Eye (tissue), 1 donor: ENCODE results near the gene SQSTM1.
A peak's percentile ranks its signal among the peaks of the same experiment; 100 is the strongest.

ENCODE experiments used
- DNase-seq: peaks from one replicate; pipeline ENCODE4 v3.0.0-alpha.2; 2015

Gene SQSTM1

DNA sequence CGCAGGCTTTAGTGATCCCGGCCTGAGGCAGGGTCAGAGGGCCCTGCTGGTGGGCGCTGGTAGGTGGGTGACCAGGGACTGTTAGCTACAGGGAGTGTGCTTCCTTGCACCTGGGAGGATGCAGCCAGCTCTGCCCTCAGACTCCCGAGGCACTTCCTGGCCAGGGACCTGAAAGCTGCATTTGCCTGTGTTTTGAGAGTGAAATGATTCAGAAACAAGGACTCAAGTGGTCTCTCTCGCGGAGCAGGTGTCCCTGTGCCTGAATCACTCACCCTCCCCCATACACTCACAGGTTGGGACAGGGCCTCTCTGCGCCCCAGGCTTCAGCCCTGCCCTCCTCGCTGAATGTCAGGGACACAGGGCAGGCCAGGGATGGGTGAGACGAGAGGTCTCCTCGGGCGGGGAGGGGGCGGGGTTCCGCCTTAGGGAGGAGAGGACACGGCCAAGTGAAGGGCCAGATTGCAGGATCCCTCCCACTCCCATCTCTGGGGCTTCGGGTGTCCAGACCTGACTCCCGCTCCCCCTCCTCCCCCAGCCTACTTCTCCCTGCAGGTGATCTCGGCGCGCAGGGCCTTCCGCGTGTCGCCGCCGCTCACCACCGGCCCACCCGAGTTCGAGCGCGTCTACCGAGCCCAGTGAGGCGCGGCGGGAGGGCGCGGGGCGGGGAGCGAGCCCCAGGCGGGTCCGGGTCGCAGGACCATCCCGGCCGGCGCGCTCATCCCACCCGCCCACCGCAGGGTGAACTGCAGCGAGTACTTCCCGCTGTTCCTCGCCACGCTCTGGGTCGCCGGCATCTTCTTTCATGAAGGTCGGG is 25.4 kb upstream of the SQSTM1 start:
- DNase-seq: peak; percentile 69

DNA sequence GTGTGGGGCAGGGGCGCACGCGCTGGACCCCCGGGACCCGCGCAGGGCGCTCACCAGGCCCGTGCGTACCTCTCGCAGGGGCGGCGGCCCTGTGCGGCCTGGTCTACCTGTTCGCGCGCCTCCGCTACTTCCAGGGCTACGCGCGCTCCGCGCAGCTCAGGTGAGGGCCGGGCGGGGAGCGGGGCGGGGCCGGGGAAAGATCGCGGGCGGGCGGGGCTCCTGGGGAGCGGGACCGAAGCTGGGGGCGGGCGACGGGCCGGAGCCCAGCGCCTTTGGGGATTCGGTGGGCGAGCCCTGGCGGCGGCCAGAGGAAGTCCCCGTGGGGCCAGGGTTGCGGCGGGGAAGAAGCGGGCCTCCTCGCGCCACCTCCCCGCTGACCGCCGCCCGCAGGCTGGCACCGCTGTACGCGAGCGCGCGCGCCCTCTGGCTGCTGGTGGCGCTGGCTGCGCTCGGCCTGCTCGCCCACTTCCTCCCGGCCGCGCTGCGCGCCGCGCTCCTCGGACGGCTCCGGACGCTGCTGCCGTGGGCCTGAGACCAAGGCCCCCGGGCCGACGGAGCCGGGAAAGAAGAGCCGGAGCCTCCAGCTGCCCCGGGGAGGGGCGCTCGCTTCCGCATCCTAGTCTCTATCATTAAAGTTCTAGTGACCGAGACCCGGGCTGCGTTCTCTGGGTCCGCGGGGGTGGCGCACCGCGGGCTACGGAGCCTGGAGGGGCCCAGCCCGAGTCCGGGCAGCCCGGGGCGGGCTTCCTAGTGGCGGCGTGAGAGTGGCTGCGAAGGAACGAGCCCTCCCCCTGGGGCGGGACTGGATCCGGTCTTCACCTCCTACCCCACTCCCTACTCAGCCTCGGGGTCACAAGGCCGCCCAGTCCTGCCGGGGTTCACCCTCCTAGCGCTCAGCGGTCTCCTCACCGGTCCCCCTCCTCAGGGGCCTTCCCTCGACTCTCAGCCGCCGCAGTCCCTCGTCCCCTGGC is 24.6 kb upstream of the SQSTM1 start:
- peak; percentile 89 for DNase-seq

DNA sequence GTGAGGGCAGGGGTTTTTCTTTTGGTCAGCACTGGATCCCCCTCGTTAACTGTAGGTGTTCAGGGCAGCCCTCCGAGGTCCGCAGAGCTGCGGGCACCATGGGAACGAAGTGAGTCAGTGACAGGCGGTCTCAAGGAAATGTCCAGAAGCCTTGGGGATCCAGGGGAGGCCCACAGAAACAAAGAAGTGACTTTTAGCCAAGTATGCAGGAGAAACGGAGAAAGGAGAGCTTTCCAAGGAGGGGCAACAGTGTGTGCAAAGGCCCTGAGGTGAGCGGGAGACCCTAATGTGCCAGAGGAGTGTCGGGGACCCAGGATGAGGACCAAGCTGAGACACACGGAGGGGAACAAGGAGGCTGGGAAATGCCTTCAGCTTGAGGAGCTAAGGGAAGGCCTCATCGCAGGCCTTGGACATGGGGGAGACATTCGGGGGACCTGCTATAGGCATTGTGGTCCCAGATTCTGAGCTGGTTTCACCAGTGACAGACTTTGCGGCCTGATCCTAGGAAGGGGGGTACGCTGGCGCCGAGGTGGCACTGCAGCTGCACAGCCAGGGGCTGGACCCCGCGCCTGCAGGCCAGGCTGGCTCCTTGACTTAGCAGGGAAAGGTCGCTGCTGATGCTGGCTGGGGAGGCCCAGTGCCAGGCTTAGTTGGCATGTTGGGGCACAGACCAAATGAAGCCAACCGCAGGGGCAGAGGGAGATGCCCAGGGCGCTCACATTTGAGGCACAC is 23.7 kb upstream of the SQSTM1 start:
- no peak for DNase-seq

DNA sequence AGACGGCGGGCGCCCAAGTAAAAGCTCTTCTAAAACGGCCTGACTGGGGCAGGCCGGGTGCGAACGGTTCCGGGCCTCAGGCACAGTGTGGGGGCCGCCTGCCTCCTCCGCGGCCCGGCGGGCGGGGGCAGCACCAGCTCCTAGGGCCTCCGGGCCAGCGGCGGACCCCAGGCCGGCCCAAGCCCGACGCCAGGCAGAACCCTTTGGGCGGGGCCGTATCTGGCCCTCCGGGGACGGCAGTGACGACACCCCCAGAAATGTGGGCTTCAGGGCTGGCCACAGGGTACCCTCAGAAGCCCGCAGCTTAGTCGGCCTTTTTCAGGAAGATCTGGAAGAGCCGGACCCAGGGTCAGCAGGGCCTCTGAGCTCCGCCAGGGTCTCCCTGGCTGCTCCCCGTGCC is 23.0 kb upstream of the SQSTM1 start:
- DNase-seq: no peak

DNA sequence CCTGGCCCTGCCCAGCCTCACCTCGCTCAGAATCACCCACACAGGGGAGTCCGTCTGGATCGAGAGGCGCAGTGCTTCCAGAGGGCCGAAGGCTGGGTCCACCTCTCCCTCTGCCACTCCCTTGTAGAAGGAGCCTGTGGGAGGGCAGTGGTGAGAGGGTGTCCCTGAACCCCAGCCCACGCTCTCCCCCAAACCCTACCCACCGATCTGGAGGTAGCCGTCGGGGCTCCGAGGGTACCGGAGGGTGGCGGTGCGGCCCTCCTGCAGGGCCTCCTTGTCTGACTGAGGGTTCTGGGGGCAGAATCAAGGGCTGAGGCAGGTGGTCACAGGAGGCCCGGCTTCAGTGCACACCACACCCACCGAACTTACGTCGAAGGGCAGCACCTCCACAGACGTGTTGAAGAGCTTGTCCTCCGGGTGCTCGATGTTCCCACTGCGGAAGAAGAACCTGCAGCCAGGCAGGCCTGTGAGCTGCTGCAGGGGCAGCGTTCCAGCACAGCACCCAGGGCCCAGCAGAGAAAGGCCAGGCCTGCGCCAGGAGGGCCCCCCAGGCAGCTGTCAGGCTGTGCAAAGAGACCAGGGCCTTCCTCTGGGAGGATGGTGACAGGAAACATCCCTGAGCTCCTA is 22.4 kb upstream of the SQSTM1 start:
- DNase-seq: no peak

DNA sequence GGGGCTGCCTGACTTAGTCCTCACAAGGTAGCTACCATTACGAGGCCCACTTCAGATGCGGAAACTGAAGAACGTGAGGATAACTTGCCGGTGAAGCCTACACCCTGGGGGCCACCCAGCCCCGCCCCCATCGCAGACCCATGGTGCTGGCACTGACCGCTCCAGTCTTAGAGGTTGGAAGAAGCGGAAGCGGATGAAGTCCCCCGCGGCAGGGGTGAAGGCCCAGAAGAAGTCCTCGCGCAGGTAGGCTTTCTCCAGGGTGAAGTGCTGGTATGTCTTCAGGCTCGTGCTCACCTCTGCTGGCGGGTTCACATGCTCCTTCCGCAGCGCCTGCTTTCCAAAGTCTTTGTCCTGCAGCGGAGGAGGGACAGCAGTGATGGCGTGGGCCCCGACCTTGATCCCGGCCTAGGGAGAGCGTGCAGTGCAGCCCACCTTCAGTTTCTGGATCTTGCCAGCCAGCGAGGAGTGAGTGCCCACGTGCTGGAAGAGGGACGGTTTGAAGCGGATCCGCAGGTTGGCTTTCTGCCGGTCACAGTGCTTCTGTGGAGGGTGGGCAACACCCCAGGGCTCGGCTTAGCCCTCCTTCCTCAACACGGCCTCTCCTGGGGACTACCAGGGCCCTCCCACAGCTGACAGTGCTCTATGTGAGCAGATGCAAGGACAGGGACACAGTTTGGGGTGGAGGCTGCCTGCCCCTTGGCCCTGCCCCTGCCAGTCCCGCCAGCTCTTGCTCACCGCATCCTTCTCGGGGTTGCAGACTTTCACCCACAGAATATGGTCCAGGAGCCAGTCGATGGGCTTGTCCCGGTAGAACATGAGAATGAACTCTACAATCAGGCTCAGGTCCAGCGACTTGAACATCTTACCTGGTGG is 21.7 kb upstream of the SQSTM1 start:
- no peak for DNase-seq

DNA sequence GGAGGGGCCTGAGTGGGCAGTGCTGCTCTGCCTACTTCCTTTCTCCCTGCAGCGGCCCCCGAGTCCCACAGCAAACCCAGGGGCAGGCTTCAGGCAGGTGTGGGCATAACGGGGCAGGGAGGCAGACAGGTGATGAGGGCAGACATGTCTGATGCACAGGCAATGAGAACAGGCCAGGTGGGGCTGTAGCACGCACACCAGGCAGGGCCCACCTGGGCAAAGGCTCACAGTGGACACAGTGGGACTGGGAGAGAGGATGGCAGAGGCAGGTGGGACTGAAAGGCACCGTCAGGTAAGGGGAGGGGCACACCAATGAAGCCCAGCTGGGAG is 21.1 kb upstream of the SQSTM1 start:
- DNase-seq: no peak

DNA sequence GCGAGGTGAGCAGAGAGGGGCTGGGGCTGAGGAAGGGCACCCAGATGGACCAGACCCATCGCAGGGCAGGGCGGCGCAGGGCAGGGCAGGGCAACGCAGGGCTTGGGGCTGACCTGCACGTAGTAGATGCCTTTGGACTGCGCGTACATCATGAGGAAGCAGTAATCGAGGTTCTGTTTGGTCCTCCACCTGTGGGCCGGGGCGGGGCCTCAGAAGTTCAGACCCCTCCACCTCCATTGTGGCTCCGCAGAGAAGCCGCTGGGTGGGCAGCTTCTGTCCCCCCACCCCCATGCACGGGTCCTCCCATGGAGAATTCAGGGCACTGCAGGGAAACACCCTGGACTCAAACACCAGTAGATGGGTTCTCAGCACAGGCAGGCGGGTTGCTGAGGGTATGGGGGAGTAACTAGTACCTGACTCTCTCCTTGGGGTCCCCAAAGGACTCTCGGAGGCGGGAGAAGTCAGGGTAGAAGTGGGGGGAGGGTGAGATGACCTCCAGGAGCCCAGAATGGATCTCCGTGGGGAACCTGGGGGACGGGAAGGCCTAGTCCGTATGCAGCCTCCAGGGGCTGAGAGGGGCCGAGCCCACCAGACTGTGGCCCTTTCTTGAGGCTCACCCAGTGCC is 20.5 kb upstream of the SQSTM1 start:
- DNase-seq: no peak

DNA sequence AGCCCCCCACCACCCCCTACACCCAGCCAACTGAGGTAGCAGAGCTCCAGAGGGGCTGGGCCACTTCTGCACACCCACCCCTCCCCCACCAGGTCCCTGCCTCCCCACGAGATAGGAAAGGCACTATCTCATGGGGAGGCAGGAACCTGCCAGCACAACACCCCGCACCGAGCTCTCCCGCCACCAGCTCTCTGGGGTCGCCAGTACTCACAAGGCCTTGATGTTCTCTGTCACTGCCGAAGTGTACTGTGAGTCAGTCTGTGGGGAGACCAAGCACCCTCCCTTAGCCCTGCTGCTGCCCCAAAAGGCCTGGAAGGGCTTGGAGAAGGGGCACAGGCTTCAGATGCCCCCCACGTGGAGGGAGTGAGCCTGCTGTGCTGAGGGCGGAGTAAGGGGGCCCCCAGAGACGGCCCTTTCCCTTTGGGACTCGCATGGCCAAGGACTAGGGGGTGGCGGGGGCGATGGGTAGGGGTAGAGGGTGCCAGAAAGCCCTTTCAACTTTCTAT is 20.0 kb upstream of the SQSTM1 start:
- no peak for DNase-seq

DNA sequence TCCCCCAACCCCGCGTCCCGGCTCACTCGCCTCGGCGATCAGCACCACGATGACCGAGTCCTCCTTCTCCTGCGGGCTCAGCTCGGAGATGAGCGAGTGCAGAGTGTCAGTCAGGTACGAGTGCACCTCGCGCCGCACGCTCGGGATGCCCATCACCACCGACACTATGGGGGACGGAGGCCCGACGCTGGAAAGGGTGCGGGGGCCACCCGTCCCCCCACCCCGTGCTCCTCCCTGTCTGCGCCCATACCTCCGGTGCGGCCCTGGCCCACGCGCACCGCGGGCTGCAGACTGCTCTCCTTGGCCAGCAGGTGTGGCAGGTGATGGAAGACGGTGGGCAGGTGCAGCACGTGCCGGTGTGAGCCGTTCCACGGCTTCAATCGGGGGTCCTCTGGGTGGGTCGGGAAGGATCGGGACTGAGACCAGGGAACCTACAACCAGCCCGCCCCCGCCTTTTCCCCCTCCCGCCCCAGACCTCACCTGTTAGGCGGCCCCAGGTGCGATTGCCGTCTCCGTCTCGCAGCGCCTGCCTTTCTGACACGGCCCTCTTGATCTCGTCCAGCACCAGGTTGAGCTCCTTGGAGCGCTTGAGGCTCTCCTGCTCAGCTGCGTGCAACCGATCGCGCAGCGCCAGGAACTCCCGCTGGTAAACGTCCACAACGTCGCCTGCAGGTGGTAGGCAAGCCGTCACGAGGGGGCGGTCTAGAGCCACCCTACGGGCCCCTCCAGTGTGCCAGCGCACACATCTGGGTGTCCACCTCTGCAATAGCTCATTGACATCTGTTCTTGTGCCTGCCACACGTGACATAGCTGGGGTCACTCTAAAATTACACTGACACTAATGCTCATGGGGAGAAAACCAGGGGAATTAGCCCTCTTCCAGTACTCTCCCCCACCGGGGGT is 19.1 kb upstream of the SQSTM1 start:
- DNase-seq: peak; percentile 82

DNA sequence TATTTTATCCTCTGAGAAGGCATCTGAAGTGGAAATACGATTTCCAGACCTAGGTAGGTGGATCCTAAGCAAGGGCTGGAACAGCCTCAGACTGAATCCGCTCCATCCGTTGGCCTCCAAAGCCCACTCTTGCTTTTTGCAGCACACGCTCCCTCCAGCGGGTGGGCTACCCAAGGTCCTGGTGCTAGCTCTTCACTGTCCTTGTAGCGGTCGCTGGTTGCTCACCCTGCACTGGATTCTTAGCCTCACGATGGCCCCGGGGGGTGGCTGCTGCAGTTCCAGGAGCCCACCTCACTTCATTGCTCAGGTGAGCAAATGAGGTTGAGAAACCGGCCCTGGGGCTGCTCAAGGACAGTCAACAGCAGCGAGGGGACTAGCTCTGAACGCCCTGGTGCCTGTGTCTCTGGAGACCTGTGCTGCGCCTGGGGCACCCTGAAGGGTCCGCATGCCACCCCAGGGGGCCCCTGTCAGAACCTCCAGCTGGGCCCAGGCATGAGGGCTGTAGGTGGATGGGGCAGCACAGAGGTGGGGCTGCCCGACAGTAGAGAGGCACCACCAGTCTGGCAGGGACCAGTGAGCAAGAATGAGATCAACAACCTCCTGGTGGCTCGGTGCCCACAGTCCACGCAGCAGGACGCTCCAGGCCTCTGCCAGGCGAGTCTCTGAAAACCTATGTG is 18.4 kb upstream of the SQSTM1 start:
- DNase-seq: no peak

DNA sequence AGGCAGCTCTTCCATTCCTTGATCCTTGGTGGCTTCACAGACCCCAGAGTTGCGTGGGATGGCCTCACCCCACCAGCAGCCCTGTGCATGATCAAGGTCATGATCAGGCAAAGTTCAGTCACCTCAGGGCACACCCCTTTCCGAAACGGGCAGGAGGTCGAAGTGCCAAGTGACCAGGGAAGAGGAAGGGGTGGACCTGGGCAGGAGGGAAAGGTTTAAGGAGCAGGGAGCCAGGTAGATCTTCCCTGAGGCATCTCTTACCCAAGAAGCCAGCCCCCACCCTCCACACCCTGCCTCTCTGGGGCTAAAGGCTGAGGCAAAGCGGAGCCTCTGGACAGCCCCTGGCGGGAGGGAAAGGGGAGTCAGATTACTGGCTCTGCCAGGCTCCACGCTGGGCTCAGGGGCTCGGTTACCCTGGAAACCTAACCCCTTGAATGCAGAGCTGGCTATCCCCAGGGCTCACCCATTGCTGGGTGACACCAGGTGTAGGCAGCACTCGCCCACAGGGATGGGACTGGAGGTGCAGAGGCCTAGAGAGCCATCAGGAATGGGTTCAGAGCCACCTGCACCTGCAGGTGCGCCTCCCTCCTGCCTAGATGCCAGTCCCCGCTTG is 17.6 kb upstream of the SQSTM1 start:
- DNase-seq: peak; percentile 41

DNA sequence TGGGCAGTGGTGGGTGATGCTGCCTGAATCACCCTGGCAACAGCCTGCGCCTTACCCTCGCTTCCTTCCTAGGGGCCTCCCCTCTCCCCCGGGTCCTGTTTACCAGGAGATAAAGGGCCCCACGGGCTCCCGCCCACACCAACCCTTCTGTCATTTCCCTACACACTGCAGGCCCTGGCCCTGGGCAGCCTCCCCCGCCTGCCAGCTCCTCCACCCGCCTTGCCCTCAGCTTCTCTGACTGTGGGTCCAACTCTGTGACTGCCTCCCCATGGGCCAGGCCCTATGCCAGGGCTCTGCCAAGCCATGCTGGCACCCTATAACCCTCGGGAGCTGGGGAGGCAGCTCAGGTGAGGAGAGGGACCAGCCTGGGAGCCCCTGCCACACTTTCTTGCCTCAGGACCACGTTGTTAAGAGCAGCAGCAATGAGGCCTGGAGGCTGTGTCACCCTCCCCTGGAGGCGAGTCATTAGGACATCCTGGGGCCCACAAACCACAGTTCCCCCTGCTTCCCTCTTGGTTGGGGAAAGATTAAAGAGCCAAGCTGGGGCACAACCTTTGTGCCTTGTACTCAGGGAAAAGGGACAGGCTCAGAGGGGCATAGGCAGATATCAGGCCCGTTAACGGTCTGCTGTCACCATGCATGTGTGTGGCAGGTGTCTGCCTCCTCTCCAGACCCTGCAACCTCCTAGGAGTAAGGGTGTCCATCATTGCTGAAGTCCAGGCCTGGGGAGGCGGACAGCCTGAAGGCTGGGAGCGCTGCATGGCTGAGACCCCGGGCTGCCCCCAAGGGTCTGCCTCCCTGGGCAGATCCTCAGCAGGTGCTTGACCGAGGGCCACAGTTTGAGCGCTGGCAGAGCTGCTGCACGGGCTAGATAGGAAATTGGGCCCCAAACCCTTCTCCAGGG is 16.8 kb upstream of the SQSTM1 start:
- no peak for DNase-seq

DNA sequence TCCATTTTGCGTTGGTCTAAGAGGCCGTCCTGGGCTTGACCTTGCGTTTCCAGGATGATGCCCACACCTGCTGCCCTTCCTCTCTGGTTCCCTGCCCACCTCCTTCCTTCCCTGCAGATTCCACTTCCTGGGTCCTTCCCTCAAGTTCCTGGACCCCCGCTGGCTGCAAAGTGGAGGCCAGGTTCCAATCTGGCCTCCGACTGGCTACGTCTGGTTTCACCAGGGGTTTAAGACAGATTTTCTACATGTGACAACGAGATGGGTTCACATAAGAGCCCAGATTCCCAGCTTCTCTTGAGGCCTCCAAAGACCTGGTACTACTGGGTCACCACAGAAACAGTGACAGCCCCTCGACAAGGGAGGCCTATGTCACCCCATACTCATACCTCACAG is 16.2 kb upstream of the SQSTM1 start:
- DNase-seq: no peak

DNA sequence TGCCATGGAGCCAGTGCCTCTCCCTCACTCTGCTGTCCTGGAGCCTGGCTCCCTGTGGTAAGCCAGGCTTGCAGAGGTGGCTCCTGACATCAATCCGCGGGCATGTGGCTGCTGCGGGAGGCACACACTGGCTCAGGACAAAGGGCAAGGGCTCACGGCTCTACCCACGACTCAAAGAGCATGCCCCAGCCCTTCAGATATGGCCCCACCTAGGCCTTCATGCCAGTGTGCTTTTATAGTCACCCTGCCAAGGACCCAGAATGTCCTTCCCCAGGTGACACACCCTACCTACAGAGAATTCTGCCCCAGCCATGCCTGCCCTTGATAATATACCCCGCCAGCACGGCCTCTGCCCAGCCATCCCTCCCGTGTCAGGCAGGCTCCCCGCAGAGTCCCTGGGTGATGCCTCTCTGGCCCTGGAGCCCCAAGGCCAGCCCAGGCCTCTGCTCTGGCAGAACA is 15.6 kb upstream of the SQSTM1 start:
- no peak for DNase-seq

DNA sequence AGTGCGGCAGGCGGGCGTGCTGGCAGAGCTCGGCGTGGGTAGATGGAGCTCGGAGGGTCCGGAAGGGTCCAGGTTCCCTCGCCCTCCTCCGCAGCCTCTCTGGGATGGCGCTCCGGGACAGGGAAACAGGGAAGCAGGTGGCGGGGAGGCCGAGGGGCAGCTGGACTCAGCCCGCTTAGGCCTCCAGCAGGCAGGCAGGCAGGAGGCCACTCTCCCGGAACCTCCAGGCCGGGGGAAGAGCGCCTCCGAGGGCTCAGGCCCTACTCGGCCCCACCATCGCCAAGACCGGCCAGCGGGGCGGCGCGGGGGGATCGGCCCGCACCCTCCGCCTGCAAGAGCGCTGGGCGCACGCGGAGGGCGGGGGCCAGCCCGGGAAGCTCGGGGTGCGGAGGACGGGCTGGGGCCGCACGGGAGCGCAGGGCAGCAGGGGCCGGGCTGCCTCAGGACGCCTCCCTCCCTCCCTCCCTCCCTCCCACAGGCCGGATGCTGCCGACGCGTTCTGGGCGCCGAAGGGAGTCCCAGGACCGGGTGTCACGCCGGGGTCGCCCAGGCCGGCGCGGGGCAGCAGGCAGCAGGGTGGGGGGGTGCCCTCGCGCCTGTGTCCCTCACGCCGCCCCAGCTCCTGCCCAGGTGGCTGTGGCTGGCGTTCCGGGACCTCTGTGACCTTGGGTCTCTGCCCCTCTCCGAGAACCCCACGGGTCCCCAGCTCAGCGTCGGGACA is 15.0 kb upstream of the SQSTM1 start:
- DNase-seq: peak; percentile 65
